Sigmoid colon (tissue), 4 donors: Measurements from ENCODE around the gene PSMA6.

Experiments
- CTCF ChIP-seq, 4 experiments: fragments of 450-650 bp in 3 of 4; fragments of 200-600 bp in 1 of 4; IDR thresholded peaks; one replicate each; pipeline ENCODE4 v1.5.1; 2016 to 2019; ENCODE audit warnings: antibody characterized with exemption in 4 of 4, mild to moderate bottlenecking in 3 of 4, moderate library complexity in 2 of 4
- EP300 ChIP-seq, 4 donors: sonication (generic); formaldehyde crosslinking; IDR thresholded peaks; one replicate each; pipeline ENCODE4 v1.6.1; 2017; ENCODE audit warnings: antibody characterized with exemption in 4 of 4

GRCh38 chr14:35342489-35343010, 50.4 kb downstream of the PSMA6 start:
- TF ChIP-seq CTCF (IDR thresholded peaks at IDR 0.05) (no peak), EP300 (IDR thresholded peaks at IDR 0.05) (peak in 1 of 4 donors; percentile 54)
